HL-60 (cell line): ENCODE measurements around the gene TIMM23.
"Not testable (repeated sequence)": the region's sequence is repeated elsewhere in the genome, so short reads cannot be mapped to it uniquely, and the experiment has no call there.

Source experiments
- CTCF ChIP-seq: IDR thresholded peaks from one replicate; pipeline ENCODE4 v1.5.1; 2011; ENCODE audit warnings: low read length, control low read depth, inconsistent platforms; ENCODE audit not compliant: insufficient read depth
- GABPA ChIP-seq: IDR thresholded peaks from 2 replicates; pipeline ENCODE4 v1.6.1; 2012; ENCODE audit warnings: low read depth
- POLR2AphosphoS5 ChIP-seq: IDR thresholded peaks from 2 replicates; pipeline ENCODE4 v1.6.1; 2012; ENCODE audit warnings: low read depth
- REST ChIP-seq: IDR thresholded peaks from 2 replicates; pipeline ENCODE4 v1.6.1; 2012; ENCODE audit warnings: low read depth; ENCODE audit not compliant: insufficient replicate concordance

DNA sequence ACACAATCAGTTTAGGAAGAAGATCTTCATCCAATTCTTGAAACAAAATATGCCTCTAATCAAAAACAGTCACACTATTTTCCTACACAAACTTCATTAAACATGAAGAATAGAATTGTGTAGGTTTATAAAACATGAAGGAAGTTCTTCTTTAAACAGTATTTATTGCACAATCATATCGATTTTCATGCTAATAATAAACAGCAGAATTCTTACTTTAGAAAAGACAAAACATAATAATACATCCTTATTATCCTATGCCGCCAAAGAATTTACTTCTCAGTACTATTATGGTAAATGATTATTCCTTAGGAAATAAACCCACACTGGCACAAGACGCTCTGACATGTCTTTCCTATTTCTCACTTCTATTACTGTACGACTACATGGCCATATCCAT, 41.0 kb upstream of the TIMM23 start:
- not testable (repeated sequence) for TF ChIP-seq CTCF, POLR2AphosphoS5, REST, GABPA
